CD4-positive, alpha-beta T cell treated with Interleukin-4 for 1 hour (primary cell): Measurements from ENCODE around the gene GPR31.

Experiments
- DNase-seq, 2 donors: peaks; one replicate each; pipeline ENCODE4 v3.0.0-alpha.2; 2020 to 2022

GPR31 gene

DNA sequence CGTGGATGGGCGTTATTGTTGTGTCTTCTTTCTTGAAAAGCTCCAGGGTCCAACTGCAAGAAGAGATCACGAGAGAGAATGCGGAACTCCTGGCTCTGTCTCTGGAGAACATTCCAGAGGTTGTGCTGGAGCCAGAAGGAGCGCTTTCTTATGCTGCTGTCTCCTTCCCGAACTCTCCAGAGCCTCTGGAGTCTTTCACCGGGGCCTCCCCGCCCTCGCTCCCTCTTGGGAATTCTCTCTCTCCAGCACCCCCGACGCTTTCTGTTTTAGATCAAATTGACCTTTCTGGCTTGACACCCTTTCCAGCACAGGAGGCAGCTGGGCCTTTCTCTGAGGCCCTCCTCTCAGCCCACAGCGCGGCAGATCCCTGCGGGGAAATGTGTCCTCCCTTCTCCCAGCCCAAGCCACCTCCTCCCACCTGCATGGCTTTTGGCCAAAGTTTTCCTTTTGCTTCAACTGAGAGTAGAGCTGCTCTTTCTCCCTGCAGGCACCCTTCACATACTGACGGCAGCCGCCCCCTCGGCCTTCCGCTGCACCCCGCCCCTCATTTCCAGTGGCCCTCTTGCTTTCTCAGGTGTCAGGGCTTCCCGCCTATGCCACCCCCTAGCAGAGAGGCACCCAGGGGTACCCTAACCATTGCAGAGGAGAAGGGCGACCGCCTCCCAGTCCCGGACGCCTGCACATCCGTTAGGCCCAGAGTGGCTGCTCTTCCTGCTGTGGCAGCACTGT is 41.5 kb downstream of the GPR31 start:
- no peak for DNase-seq

DNA sequence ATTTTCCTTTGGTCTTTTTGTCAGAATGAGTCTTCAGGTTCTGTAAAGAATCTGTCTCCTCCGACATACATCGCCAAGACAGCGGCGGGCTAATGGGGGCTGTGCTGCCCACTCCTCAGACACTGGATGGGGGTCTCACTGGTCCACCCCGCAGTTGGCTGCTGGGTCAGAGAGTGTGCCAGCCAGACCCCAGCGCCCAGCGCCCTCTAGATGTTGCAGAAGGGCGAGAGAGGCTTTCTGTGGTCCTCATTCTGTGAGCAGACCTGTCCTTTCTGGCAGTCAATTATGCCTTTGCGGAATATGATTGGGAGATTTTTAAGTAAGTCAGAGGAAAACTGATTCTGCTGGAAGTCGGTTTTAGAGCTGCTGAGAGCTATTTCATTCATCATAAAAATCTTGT is 42.7 kb downstream of the GPR31 start:
- DNase-seq, result no peak

DNA sequence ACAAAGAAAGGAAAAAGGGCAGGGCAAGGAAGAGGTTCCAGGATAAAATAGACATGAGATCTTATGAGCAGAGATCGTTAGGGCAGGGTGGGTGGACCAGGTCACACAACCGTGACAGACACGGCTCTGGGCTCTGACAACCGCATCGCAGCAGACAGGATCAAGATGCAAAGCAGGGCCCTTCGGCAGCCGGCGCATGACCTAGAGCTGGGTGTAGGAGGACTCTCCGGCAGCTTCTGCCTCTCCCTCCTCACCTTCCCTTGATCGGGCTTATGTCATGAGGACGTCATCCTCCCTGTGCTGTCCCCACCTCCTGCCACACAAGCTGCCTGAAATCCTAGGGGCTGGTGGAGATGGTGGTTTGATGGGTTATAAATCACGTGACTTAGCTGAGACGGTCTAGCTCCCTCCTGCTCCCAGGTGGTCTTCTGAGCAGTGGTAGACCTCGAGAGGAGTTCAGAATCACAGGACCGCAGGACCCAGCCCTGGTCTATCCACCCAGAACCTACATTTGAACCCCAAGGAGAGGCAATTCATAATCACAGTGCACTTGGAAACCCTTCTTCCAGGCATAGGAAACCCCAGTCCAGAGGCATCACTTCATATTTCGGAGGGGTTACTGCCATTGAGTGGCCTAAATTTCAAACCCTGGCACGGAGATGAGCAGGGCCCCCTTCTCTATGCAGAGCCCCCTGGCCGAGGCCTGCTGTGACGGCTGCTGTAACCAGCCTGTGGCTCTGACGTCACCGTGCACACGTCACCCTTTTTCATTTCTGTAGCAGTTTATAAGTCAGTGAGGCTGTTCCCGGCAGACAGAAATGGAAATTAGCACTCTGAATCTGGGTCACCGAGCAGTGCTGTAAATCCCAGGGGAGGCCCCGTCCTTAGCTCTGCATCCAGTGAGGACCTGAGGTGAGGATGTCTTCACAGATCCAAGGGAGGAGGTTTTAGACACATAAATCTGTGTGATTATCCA is 43.6 kb downstream of the GPR31 start:
- peak; percentile 76 to 93 for DNase-seq

DNA sequence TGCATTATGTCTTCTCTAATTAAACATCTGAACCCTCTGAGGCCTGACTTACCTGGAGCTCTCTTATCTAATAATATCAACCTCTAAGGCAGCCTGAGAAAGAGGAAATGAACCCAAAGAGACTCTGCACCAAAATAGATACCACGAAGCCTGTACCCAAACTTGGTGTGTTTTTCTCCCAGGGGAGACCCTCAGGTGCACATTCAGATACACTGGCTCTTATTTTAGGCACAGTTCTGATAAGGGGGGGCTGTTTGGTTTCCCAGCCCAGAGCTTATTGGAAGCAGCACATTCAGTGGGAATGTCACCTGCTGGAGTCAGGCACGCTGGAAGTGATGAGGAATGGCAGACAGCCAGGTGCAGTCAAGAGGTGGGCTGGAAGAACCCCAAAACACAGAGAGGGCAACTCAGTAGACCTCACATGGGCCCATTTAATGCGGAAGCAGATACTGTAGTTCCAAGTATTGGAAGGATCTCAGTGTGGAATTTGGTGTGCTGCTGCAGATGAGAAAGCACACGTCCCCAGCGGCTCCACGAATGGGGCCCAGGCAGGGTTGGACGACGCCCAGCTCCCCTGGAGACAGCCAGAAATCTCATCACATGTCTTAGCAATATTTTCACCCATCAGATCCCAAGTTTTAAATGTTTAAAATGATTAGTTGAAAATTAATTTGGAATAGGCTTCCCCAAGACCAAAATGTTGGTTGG is 44.6 kb downstream of the GPR31 start:
- DNase-seq, result peak in 1 of 2 donors; percentile 75

DNA sequence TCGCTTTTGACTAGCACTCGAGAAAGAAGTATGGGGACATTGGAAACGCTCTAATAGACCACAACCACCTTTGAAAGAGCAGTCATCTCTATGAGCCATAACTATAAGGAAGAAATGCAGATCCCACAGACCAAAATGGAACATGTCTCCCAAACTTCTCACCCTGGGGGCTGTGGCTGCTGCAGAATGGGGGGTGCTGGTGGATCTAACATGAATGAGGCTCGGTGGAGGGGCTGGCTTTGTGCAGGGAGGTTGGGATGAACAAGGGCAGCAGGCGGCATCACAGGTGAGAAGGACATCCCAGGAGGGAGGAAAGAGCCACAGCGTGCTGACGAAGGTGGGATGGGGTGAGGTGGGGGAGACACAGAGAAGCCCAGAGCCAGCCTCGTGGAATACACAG is 45.4 kb downstream of the GPR31 start:
- no peak for DNase-seq

DNA sequence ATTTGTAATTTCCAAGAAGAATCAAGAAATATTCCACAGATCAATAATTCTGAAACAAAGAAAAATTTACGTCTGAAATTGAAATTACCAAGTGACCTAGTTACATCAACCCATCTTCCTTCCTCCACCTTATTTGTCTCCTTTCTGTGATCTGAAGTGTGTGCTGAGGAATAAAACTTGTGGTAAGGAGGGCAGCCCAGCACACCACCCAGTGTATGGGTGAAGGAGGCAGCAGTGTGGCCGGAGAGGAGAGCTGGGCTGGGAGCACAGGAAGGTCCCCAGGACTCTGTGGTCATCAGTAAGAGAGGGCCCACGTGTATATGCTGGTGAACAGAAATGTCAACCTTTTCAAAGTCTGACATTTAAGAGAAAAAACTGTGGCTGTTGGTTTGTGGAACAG is 46.2 kb downstream of the GPR31 start:
- DNase-seq, result no peak

DNA sequence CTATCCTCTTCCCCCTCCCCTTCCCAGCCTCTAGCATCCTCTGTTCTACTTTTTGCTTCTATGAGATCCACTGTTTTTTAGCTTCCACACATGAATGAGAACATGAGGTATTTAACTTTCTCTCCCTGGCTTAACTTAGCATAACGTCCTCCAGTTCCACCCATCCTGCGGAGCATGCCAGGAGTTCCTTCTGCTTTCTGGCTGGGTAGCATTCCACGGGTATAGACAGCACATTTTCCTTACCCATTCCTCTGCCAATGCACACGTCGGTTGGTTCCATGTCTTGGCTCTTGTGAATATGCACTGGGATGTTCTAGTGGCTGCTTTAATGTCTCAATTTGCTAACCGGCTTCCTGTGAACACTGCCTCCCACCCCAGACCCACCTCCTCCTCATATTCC is 48.1 kb downstream of the GPR31 start:
- no peak for DNase-seq

DNA sequence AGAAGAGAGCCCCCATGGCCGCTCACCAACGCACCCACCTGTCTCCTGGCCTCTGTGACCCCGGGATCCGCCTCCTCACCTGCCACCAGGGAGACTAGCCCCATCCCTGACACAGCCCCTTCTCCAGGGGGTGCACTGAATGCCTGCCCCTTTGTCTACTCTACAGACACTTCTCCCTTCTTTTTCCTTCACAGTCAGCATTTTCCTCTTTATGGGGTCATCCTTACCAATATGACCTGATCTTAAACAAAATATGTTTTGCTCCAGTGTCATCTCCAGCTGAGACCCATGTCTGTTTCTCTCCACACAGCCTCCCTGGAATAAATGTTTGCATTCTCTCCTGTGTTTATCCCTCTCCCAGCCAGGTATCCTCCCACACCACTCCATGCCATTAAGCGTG is 49.5 kb downstream of the GPR31 start:
- no peak for DNase-seq

DNA sequence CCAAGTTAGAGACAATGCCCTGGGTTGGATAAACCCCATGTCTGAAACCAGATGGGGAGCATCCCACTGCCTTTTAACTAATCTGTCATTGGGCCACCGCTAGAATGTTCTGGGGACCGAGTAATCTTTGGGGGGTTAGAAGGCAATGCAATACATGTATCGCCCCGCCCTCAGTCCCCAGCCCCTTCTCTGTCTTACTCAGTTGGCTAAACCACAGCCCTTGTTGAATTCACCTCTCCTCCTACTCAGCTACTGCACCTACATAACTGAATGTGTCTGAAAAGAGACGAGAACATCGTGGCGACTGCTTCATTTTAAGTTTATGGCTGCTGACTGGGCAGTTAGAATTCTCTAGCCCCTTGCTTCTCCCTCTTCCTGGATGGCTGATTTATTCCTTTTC is 50.0 kb downstream of the GPR31 start:
- DNase-seq, result no peak

DNA sequence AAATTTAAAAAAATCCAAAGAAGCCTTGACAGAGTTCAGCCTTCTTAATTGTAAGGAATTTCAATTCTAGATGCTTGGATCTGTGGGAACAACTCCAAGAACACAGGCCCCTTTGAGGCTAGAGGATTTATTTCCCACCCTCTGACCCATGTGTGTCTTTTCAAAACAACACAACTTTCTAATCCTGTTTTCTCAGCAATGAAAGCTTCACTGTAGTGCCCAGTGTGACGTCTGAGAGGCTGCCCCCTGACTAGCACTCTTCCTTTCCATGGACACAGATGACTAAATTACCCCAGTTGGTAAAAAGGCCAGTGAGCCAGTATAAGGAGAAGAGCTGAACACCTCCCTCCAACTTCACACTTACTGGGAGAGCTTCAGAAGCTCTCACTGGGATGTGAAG is 51.4 kb downstream of the GPR31 start:
- no peak for DNase-seq
